Activated CD4-positive, alpha-beta T cell treated with anti-CD3 and anti-CD28 coated beads, Interleukin-2, amount 50 U/mL, for 4 hours (primary cell): ENCODE data around the gene HLCS.

ENCODE experiments used
- DNase-seq, 2 experiments: peaks; one replicate each; pipeline ENCODE4 v3.0.0-alpha.2; 2020

HLCS gene

GRCh38 chr21:36803816-36804439 is 162.5 kb downstream of the HLCS start:
- no peak for DNase-seq

GRCh38 chr21:36803051-36803645 is 163.3 kb downstream of the HLCS start:
- DNase-seq: no peak

- DNase-seq: no peak
These were observed 165.7 kb downstream of the HLCS start for GRCh38 chr21:36800734-36801133.

- DNase-seq: no peak
These were observed 166.6 kb downstream of the HLCS start for GRCh38 chr21:36799869-36800268.

- no peak for DNase-seq
These were observed 168.0 kb downstream of the HLCS start for GRCh38 chr21:36798491-36798890.

DNA sequence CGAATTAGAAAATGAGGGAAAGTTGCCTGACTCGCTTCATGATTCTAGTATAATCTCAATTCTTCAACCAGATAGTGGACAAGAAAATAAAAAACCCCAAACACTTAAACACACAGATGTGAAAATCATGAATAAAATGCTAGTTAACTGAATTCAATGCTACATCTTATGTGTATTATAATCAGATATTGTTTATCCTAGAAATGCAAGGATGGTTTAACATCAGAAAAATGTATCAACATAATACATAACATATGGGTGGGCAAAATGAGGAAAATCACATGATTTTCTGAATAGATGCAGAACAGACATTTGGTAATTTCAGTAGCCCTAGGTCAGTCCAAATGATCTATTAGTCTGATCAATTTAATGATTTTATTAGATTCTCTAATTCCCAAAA is 170.4 kb downstream of the HLCS start:
- DNase-seq: no peak

DNA sequence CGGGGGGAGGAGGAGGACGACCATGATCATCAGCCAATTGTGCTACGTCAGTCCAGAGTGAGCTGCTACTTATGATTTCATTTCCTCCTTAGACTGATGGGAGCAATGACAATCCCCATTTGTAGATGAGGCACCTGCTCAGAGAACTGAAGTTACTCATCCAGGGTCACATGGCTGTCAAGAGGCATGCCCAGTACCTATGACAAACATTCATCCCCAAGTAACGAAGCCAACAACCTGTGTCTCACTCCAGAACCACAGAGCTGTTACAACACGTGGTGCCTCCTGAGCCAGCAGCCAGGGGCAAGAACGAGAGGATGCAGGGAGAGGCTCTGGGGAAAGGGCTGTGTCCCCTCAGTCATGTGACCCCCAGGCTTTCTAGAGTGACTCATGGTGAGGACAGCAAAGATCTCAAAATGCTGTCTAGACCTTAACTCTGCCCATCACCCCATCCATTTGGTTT is 173.9 kb downstream of the HLCS start:
- DNase-seq: no peak

- no peak for DNase-seq
These were observed 174.6 kb downstream of the HLCS start for GRCh38 chr21:36791695-36792470.

DNA sequence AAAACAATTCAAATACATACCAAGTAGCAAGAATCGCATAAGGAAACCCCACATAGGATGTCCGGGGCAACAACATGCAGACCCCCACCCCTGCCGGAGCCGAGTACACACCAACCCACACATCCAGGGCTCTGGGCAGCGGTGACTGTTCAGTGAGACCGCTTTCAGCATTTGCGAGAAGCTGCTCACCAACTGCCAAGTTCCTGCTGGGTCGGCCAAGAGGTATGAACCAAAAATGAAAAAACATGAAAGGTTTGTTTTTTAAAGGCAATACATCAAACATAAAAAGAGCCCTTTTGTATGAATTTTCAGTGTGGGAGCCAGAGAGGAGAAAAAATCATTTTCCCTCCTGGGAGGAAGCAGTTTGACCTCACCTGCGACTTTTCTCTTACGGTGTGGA is 175.3 kb downstream of the HLCS start:
- DNase-seq: no peak

GRCh38 chr21:36790616-36791015 is 175.9 kb downstream of the HLCS start:
- no peak for DNase-seq

GRCh38 chr21:36788120-36788638 is 178.3 kb downstream of the HLCS start:
- DNase-seq: no peak

GRCh38 chr21:36786186-36786585 is 180.3 kb downstream of the HLCS start:
- DNase-seq: no peak

- no peak for DNase-seq
These were observed 180.9 kb downstream of the HLCS start for GRCh38 chr21:36785615-36786014.

- DNase-seq: no peak
These were observed 181.5 kb downstream of the HLCS start for GRCh38 chr21:36784947-36785346.

- DNase-seq: no peak
These were observed 182.7 kb downstream of the HLCS start for GRCh38 chr21:36783612-36784374.

DNA sequence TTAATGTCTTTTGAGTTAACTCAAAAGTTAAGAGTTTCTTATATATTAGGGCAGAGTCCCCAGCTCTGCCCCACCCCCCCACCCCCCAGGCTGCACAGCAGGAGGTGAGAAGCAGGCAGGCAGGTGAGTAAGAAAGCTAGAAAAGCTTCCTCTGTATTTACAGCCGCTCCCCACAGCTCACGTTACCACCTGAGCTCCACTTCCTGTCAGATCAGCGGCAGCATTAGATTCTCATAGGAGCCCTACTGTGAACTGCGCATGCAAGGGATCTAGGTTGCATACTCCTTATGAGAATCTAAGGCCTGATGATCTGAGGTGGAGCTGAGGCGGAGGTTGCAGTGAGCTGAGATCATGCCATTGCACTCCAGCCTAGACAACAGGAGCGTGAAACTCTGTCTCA is 185.6 kb downstream of the HLCS start:
- no peak for DNase-seq

GRCh38 chr21:36776981-36777617 is 189.4 kb downstream of the HLCS start:
- DNase-seq: no peak

- no peak for DNase-seq
These were observed 192.5 kb downstream of the HLCS start for GRCh38 chr21:36773995-36774394.

GRCh38 chr21:36773117-36773516 is 193.4 kb downstream of the HLCS start:
- no peak for DNase-seq

- DNase-seq: no peak
These were observed 197.2 kb downstream of the HLCS start for GRCh38 chr21:36769051-36769839.

- no peak for DNase-seq
These were observed 198.0 kb downstream of the HLCS start for GRCh38 chr21:36768496-36768895.

GRCh38 chr21:36767096-36767495 is 199.4 kb downstream of the HLCS start:
- no peak for DNase-seq
